ENCODE results near the gene GSAP.

DNA sequence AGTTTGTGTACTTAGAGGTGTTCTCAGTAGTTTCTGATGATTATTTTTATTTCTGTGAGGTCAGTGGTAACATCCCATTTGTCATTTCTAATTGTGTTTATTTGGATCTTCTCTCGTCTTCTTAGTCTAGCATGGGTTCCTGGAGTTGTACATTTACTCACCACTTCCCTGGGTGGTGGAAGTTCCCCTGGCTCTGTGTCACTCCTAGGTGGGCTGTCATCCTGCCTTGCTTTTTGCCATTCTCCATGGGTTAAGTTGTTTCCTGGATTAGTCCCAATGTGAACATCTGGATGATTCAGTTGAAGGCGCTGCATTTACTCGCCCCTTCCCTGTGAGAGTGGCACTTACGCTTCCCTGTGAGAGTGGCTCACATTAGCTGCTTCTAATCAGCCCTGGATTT is 48.2 kb downstream of the GSAP start:
- no peak for TF ChIP-seq TRIM24 (IDR thresholded peaks at IDR 0.05)
- TF ChIP-seq ZNF445 (CRISPR knock-in tag; IDR thresholded peaks at IDR 0.05; ENCODE audit: low read depth), result no peak
